ENCODE data around the gene TRAPPC3L.
A peak's percentile ranks its signal among the peaks of the same experiment; 100 is the strongest.

TRAPPC3L gene

DNA sequence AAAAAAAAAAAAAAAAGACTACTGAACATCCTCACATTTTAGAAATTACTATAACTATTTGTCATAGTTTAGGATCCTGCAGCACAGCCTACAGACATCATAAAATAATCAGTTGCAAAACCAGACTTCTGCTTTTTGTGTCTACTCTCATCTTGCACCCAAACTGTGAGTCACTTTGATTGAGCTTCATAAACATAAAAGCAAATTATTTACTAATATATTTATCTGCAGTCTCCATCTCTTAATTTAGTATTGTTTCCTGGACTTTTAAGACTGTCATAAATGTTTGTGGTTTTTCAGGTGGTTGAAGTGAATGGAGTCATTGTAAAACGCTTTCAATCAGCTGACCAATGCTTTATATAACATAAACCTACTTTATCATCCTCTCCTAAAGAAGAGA, 99.1 kb downstream of the TRAPPC3L start:
- Histone ChIP-seq H3K27ac (peak overlapping the region; percentile 79), H3K27me3 (no peaks in the 10 kb centered on the region), H3K4me1 (ENCODE audit: control insufficient read depth in 1 of 2, insufficient read depth in 1 of 2, low read depth in 1 of 2, low read length in 1 of 2) (peaks cover 55 to 73% of the 10 kb centered on the region in 2 experiments), H3K4me3 (ENCODE audit: low read depth in 1 of 2, low read length in 1 of 2) (no peak overlapping the region), H3K9me3 (no peaks in the 10 kb centered on the region), H3K36me3 (no peaks in the 10 kb centered on the region)
- TF ChIP-seq CTCF (IDR thresholded peaks at IDR 0.05) = no peak

DNA sequence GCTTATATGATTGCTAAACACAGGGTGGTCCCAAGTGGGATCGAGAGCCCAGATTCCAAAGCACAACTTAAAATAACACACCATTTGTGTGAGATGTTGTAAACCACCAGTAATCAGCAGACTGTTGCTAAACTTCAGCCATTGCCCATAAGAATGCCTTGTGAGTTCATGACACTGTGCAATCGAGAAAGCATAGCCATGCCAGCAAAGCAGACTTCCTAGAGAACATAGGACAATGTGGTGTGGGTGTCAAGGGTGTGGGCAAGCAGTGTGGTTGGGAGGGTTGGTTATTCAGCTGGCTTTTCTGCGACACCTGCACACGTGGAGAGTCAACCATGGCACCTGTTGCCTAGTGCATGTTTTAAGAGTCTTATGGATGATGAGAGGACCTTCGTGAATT, 100.4 kb downstream of the TRAPPC3L start:
- Histone ChIP-seq H3K27ac (peak overlapping the region; percentile 13), H3K4me1 (ENCODE audit: control insufficient read depth in 1 of 2, insufficient read depth in 1 of 2, low read depth in 1 of 2, low read length in 1 of 2) (peaks cover 42 to 60% of the 10 kb centered on the region in 2 experiments), H3K4me3 (ENCODE audit: low read depth in 1 of 2, low read length in 1 of 2) (no peak overlapping the region), H3K27me3 (no peaks in the 10 kb centered on the region), H3K9me3 (no peaks in the 10 kb centered on the region), H3K36me3 (no peaks in the 10 kb centered on the region)
- no peak for TF ChIP-seq CTCF (IDR thresholded peaks at IDR 0.05)
